ENCODE measurements around the gene TMEM108. TPM values are rescaled to one million over a fixed set of nuclear protein-coding genes. Genes with fewer than 3 reads are reported as not detected.

Gene TMEM108
- polyA plus RNA-seq, 1 donor (not counting 4 experiments of a cell fraction or from before 2014, with no cell fraction given): not detected

DNA sequence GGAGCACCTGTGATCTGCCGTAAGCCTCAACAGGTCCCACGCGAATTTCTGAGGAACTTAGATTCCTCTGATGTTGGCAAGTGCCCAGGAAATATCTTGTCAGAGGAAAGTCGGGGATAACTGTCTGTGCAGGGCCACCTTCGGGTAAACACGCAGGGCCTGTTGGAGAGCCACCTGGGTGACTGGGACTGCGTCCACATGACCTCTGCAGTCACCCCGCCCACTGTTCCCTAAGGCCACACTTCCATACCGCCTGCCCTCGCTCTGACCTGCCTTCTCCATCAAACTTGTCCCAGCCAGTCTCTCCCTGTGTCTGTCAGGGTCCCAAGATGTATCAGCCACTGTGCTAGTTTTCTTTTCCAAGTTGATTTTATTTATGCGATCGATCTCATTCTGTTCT lies 390.4 kb downstream of the TMEM108 start:
- no peaks in the 10 kb centered on the region for H3K79me2 ChIP-seq (ENCODE audit: control insufficient read depth, insufficient read depth, low read length)
- H3K27ac ChIP-seq (ENCODE audit: control insufficient read depth, insufficient read depth, low read length): no peak overlapping the region
- H4K20me1 ChIP-seq (ENCODE audit: control insufficient read depth, extremely low read depth, insufficient read depth, low read length): no peaks in the 10 kb centered on the region
- peaks cover 18% of the 10 kb centered on the region for H3K27me3 ChIP-seq (ENCODE audit: control insufficient read depth, extremely low read depth, insufficient read depth, low read length)
- H3K36me3 ChIP-seq (ENCODE audit: control insufficient read depth in 2 of 2, extremely low read depth in 1 of 2, insufficient read depth in 2 of 2, low read length in 2 of 2): no peaks in the 10 kb centered on the region
- dilution Hi-C loops (cut with MboI; ENCODE audit: extremely low pct_ligation_motif_present, low sequenced_read_pairs): no loop called here
- H3K9ac ChIP-seq (ENCODE audit: control insufficient read depth, extremely low read depth, insufficient read depth, low read length): no peak overlapping the region
- no peak overlapping the region for H3K4me3 ChIP-seq (ENCODE audit: control insufficient read depth in 2 of 3, extremely low read depth in 1 of 3, insufficient read depth in 2 of 3, low read depth in 1 of 3, low read length in 3 of 3)
- no peak for FAIRE-seq
- no peak overlapping the region for H2AFZ ChIP-seq (ENCODE audit: control insufficient read depth, low read length)
- no peak overlapping the region for H3K4me2 ChIP-seq (ENCODE audit: control insufficient read depth, extremely low read depth, insufficient read depth, low read depth, low read length)
- TF ChIP-seq EZH2 (IDR thresholded peaks at IDR 0.05; ENCODE audit: low read length): peak; percentile 53
- TF ChIP-seq, protein P1, sequence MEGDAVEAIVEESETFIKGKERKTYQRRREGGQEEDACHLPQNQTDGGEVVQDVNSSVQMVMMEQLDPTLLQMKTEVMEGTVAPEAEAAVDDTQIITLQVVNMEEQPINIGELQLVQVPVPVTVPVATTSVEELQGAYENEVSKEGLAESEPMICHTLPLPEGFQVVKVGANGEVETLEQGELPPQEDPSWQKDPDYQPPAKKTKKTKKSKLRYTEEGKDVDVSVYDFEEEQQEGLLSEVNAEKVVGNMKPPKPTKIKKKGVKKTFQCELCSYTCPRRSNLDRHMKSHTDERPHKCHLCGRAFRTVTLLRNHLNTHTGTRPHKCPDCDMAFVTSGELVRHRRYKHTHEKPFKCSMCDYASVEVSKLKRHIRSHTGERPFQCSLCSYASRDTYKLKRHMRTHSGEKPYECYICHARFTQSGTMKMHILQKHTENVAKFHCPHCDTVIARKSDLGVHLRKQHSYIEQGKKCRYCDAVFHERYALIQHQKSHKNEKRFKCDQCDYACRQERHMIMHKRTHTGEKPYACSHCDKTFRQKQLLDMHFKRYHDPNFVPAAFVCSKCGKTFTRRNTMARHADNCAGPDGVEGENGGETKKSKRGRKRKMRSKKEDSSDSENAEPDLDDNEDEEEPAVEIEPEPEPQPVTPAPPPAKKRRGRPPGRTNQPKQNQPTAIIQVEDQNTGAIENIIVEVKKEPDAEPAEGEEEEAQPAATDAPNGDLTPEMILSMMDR (optimal IDR thresholded peaks at IDR 0.05 in 1 of 3, IDR thresholded peaks at IDR 0.05 in 1 of 3, conservative IDR thresholded peaks at IDR 0.05 in 1 of 3; ENCODE audit: extremely low read depth in 1 of 3, insufficient read depth in 2 of 3, low read length in 3 of 3): no peak
- H3K4me1 ChIP-seq (ENCODE audit: control insufficient read depth, extremely low read depth, insufficient read depth, low read length): no peaks in the 10 kb centered on the region
- no peak for DNase-seq (ENCODE audit: low read depth, low spot score)
- H3K9me3 ChIP-seq (ENCODE audit: control insufficient read depth, low read depth, low read length): no peaks in the 10 kb centered on the region
- H3K9me1 ChIP-seq (ENCODE audit: control insufficient read depth, extremely low read depth, insufficient read depth, low read length): no peaks in the 10 kb centered on the region

DNA sequence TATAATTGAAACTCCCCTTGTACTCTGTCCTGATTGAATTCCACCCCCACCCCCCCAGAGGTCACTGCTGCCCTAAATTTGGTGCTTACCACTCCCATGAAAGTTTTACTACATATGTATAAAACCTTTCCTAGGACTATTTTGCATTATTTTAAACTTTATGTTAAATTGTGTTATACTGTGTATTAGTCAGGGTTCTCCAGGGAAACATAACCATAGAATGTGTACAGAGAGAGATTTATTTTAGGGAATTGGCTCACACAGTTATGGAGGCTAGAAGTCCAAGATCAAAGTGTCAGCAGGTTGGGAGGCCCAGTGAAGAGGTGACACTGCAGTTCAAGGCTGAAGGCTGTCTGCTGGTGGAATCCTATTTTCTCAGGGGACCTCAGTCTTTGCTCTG lies 390.9 kb downstream of the TMEM108 start:
- no peaks in the 10 kb centered on the region for H3K4me1 ChIP-seq (ENCODE audit: control insufficient read depth, extremely low read depth, insufficient read depth, low read length)
- H3K9me1 ChIP-seq (ENCODE audit: control insufficient read depth, extremely low read depth, insufficient read depth, low read length): no peaks in the 10 kb centered on the region
- peaks cover 18% of the 10 kb centered on the region for H3K27me3 ChIP-seq (ENCODE audit: control insufficient read depth, extremely low read depth, insufficient read depth, low read length)
- no peak overlapping the region for H3K4me3 ChIP-seq (ENCODE audit: control insufficient read depth in 2 of 3, extremely low read depth in 1 of 3, insufficient read depth in 2 of 3, low read depth in 1 of 3, low read length in 3 of 3)
- no peaks in the 10 kb centered on the region for H3K9me3 ChIP-seq (ENCODE audit: control insufficient read depth, low read depth, low read length)
- H4K20me1 ChIP-seq (ENCODE audit: control insufficient read depth, extremely low read depth, insufficient read depth, low read length): no peaks in the 10 kb centered on the region
- no peak overlapping the region for H3K4me2 ChIP-seq (ENCODE audit: control insufficient read depth, extremely low read depth, insufficient read depth, low read depth, low read length)
- H3K9ac ChIP-seq (ENCODE audit: control insufficient read depth, extremely low read depth, insufficient read depth, low read length): no peak overlapping the region
- dilution Hi-C loops (cut with MboI; ENCODE audit: extremely low pct_ligation_motif_present, low sequenced_read_pairs): no loop called here
- no peaks in the 10 kb centered on the region for H3K36me3 ChIP-seq (ENCODE audit: control insufficient read depth in 2 of 2, extremely low read depth in 1 of 2, insufficient read depth in 2 of 2, low read length in 2 of 2)
- FAIRE-seq: no peak
- DNase-seq (ENCODE audit: low read depth, low spot score): no peak
- H3K27ac ChIP-seq (ENCODE audit: control insufficient read depth, insufficient read depth, low read length): no peak overlapping the region
- no peak overlapping the region for H2AFZ ChIP-seq (ENCODE audit: control insufficient read depth, low read length)
- H3K79me2 ChIP-seq (ENCODE audit: control insufficient read depth, insufficient read depth, low read length): no peaks in the 10 kb centered on the region
- TF ChIP-seq, protein P1 (optimal IDR thresholded peaks at IDR 0.05 in 1 of 3, IDR thresholded peaks at IDR 0.05 in 1 of 3, conservative IDR thresholded peaks at IDR 0.05 in 1 of 3; ENCODE audit: extremely low read depth in 1 of 3, insufficient read depth in 2 of 3, low read length in 3 of 3): no peak
- TF ChIP-seq EZH2 (IDR thresholded peaks at IDR 0.05; ENCODE audit: low read length): no peak

Measured in keratinocyte (primary cell).